ENCODE measurements around the gene ANKRD6.

DNA sequence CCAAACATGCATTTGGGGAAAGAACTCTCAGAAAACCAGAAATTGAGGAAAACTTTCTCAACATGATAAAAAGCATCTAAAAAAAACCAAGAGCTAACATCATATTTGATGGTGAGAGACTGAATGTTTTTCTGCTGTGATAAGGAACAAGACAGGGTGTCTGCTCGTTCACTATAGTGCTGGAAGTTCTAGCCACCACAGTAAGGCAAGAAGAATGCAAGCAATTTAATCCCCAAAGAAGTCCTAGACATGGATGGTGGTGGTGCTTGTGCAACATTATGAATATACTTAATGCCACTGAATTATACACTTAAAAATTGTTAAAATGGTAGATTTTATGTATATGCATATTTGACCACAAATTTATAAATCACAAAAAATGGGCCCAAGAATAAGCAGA lies 152.2 kb downstream of the ANKRD6 start:
- TF ChIP-seq CTCF (IDR thresholded peaks at IDR 0.05) = no peak
- no peak for TF ChIP-seq POLR2A (IDR thresholded peaks at IDR 0.05)
